Measurements from ENCODE around the gene COPS7A. TPM values are rescaled to one million over a fixed set of nuclear protein-coding genes. Genes with fewer than 3 reads are reported as not detected.

Gene COPS7A
- total and polyA plus RNA-seq, 9 of the 15 experiments (the other 6 are each of a cell fraction or from before 2014, with no cell fraction given), result 12.7 to 36.0 (median 24.3) TPM

- TF ChIP-seq MGA (IDR thresholded peaks at IDR 0.05) (peak; percentile 54), ZNF175 (CRISPR knock-in tag; IDR thresholded peaks at IDR 0.05; ENCODE audit: low read depth) (0 out of 2 replicates have a peak, but pooled peaks have one; percentile 34), L3MBTL2 (IDR thresholded peaks at IDR 0.05) (peak; percentile 81), POLR3A (IDR thresholded peaks at IDR 0.05; ENCODE audit: borderline replicate concordance, extremely low read depth, insufficient read depth, insufficient read length) (no peak), MYNN (IDR thresholded peaks at IDR 0.05) (no peak), MYNN (CRISPR knock-in tag; IDR thresholded peaks at IDR 0.05) (no peak), HMBOX1 (IDR thresholded peaks at IDR 0.05) (no peak)
- TF ChIP-seq, protein P1, sequence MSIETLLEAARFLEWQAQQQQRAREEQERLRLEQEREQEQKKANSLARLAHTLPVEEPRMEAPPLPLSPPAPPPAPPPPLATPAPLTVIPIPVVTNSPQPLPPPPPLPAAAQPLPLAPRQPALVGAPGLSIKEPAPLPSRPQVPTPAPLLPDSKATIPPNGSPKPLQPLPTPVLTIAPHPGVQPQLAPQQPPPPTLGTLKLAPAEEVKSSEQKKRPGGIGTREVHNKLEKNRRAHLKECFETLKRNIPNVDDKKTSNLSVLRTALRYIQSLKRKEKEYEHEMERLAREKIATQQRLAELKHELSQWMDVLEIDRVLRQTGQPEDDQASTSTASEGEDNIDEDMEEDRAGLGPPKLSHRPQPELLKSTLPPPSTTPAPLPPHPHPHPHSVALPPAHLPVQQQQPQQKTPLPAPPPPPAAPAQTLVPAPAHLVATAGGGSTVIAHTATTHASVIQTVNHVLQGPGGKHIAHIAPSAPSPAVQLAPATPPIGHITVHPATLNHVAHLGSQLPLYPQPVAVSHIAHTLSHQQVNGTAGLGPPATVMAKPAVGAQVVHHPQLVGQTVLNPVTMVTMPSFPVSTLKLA (conservative IDR thresholded peaks at IDR 0.05), result peak; percentile 2 to 44; a peak in 1 of 4 replicates
Measured at GRCh38 chr12:6724409-6724797, 557 bp downstream of the COPS7A start (continued).

Data from K562 (cell line).